Esophagus squamous epithelium (tissue), 5 donors: Measurements from ENCODE around the gene DNAJC15. TPM values are rescaled to one million over a fixed set of nuclear protein-coding genes. Genes with fewer than 3 reads are reported as not detected.

ENCODE experiments used
- DNase-seq: peaks from one replicate; lab custom pipeline; 2025; lab: John Stamatoyannopoulos, UW
- H3K27ac ChIP-seq, 4 donors: fragments of 200-600 bp; sonication (generic); one replicate each; pipeline ENCODE4 v1.5.1; 2016 to 2019; ENCODE audit warnings: mild to moderate bottlenecking in 1 of 4
- H3K27me3 ChIP-seq, 4 donors: fragments of 200-600 bp; sonication (generic); 1 replicate in 3 of 4; 2 replicates in 1 of 4; pipeline versions ENCODE4 v1.5.1 to v1.6.0; 2017 to 2021; ENCODE audit warnings: antibody characterized with exemption in 1 of 4
- H3K36me3 ChIP-seq, 3 donors: fragments of 200-600 bp; sonication (generic); one replicate each; pipeline ENCODE4 v1.5.1; 2016 to 2019
- H3K4me1 ChIP-seq, 3 donors: fragments of 200-600 bp; sonication (generic); one replicate each; pipeline ENCODE4 v1.5.1; 2017 to 2019
- H3K4me3 ChIP-seq, 4 donors: fragments of 200-600 bp; sonication (generic); 1 replicate in 3 of 4; 2 replicates in 1 of 4; pipeline ENCODE4 v1.5.1; 2016 to 2019; ENCODE audit warnings: mild to moderate bottlenecking in 2 of 4, moderate library complexity in 1 of 4
- H3K9me3 ChIP-seq, 3 donors: fragments of 200-600 bp; sonication (generic); one replicate each; pipeline ENCODE4 v1.5.1; 2016 to 2019
- POLR2A ChIP-seq, 4 donors: fragments of 450-650 bp; IDR thresholded peaks; one replicate each; pipeline ENCODE4 v1.6.1; 2017; ENCODE audit warnings: antibody characterized with exemption in 4 of 4, mild to moderate bottlenecking in 4 of 4, moderate library complexity in 3 of 4
- WGBS, 2 donors: methylation state at CpG; one replicate each; pipeline ENCODE4 v1.1.5; 2018; 5-methylcytosine and 5-hydroxymethylcytosine counted together
- intact Hi-C: fragments of 100-400 bp; cut with DNase I; formaldehyde crosslinking; loops from one replicate; pipeline ENCODE4 v1.15.0; 2022
- total RNA-seq, 4 donors: library from RNA; depleted of rRNA; stranded (reverse); fragments of >200 nt; gene quantifications; one replicate each; pipeline ENCODE4 v1.1.0, GENCODE V29; 2016
- TF ChIP-seq, protein P1 (sequence below), 6 experiments: fragments of 450-650 bp in 4 of 6; fragments of 200-600 bp in 2 of 6; sonication (generic) in 2 of 6; IDR thresholded peaks; one replicate each; pipeline ENCODE4 v1.5.1; 2016 to 2019; ENCODE audit warnings: antibody characterized with exemption in 6 of 6, mild to moderate bottlenecking in 4 of 6, moderate library complexity in 4 of 6
- donor health status: DM: yes; HTN: yes; CAD: no.

Gene DNAJC15
- total RNA-seq, 4 donors from 2014 or later = 2.9 to 15.0 (median 9.0) TPM

DNA sequence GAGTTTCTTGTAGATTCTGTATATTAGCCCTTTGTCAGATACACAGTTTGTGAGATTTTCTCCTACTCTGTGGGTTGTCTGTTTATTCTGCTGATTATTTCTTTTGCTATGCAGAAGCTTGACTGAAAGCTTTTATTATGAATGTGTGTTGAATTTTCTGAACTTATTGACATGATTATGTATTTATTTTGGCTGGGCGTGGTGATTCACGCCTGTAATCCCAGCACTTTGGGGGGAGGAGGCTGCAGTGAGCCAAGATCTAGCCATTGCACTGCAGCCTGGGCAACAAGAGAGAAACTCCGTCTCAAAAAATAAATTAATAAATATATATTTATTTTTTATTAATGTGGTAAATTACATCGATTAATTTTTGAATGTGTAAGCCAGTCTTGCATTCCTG, 78.9 kb downstream of the DNAJC15 start:
- Histone ChIP-seq H3K27ac (no peak overlapping the region), H3K4me3 (no peak overlapping the region), H3K4me1 (peaks cover 0 to 10% (median 0%) of the 10 kb centered on the region in 3 donors), H3K36me3 (peaks cover 0 to 7% (median 0%) of the 10 kb centered on the region in 3 donors), H3K27me3 (no peaks in the 10 kb centered on the region), H3K9me3 (peaks cover 0 to 11% (median 0%) of the 10 kb centered on the region in 3 donors)
- no peak for TF ChIP-seq POLR2A (IDR thresholded peaks at IDR 0.05)
- TF ChIP-seq, protein P1, sequence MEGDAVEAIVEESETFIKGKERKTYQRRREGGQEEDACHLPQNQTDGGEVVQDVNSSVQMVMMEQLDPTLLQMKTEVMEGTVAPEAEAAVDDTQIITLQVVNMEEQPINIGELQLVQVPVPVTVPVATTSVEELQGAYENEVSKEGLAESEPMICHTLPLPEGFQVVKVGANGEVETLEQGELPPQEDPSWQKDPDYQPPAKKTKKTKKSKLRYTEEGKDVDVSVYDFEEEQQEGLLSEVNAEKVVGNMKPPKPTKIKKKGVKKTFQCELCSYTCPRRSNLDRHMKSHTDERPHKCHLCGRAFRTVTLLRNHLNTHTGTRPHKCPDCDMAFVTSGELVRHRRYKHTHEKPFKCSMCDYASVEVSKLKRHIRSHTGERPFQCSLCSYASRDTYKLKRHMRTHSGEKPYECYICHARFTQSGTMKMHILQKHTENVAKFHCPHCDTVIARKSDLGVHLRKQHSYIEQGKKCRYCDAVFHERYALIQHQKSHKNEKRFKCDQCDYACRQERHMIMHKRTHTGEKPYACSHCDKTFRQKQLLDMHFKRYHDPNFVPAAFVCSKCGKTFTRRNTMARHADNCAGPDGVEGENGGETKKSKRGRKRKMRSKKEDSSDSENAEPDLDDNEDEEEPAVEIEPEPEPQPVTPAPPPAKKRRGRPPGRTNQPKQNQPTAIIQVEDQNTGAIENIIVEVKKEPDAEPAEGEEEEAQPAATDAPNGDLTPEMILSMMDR (IDR thresholded peaks at IDR 0.05) = no peak
- no peak for DNase-seq
- WGBS, 2 donors = 64 to 79% methylated on average over 4 of the region's 4 CpGs
- intact Hi-C loops = no loop called here

DNA sequence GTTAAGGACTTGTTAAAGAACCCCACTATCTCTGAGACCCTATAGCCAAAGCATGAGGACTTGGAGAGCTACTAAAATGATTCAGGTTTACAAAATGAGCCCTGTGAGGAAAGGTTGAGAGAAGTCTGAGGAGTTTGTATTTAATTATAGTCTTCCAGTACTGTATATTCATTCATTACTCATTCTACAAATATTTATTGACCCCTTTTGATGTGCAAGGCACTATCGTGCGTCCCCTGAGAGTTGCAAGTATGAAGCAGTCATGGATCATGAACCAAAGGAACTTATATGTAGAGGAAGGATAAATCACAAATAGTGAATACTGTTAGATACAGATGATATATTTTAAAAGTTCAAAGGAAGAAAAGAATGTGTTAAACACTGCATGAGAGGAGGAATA, 84.4 kb downstream of the DNAJC15 start:
- intact Hi-C loops = no loop called here
- no peak for DNase-seq
- 74 to 79% methylated on average over 2 of the region's 2 CpGs for WGBS, 2 donors
- no peak overlapping the region for H3K4me3 ChIP-seq
- no peaks in the 10 kb centered on the region for H3K9me3 ChIP-seq
- peaks cover 0 to 6% (median 0%) of the 10 kb centered on the region in 3 donors for H3K4me1 ChIP-seq
- H3K36me3 ChIP-seq = peaks cover 0 to 17% (median 0%) of the 10 kb centered on the region in 3 donors
- H3K27ac ChIP-seq = no peak overlapping the region
- TF ChIP-seq, protein P1 (IDR thresholded peaks at IDR 0.05) = no peak
- H3K27me3 ChIP-seq = no peaks in the 10 kb centered on the region

DNA sequence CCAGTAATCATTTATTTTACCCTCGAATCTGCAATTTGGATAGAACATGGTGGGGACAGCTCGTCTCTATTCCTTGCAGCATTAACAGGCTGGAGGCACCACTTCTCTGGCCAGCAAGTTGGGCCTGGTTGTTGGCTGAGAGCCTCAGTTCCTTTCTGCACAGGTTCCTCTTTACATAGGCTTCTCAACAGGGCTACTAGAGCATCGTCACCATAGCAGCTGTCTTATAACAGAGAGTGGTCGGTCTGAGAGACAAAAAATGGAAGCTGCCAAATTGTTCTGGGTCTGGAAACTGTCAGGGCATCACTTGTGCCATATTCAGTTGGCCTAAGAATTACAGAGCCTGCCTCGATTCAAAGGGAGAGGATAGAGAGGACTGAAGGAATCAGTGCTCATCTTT, 86.7 kb downstream of the DNAJC15 start:
- Histone ChIP-seq H3K4me1 (no peaks in the 10 kb centered on the region), H3K4me3 (no peak overlapping the region), H3K9me3 (no peaks in the 10 kb centered on the region), H3K27ac (no peak overlapping the region), H3K27me3 (no peaks in the 10 kb centered on the region), H3K36me3 (peaks cover 0 to 17% (median 0%) of the 10 kb centered on the region in 3 donors)
- intact Hi-C loops = no loop called here
- TF ChIP-seq POLR2A (IDR thresholded peaks at IDR 0.05) = no peak
- TF ChIP-seq, protein P1 (IDR thresholded peaks at IDR 0.05) = no peak
- 75 to 85% methylated on average over 4 to 5 of the region's 5 CpGs for WGBS, 2 donors
- DNase-seq = no peak

DNA sequence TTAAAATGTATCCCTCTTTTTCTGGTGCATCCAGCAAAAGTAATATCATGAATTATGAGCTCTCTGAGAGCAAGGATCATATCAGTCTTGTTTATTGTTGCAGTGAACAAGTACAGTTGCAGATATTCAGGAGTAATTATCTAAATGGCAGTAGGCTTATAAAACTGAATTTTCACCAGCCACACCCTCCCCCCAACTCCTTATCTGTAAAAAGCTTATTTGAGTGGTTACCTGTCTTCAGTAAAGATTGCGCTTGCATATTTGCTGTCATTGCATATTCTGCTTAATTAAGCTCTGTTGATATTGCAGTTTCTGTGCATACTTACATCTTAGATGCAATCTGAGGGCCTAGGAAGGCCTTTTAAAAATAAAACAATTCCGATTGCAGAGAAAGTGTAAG, 87.3 kb downstream of the DNAJC15 start:
- no peaks in the 10 kb centered on the region for H3K9me3 ChIP-seq
- H3K4me1 ChIP-seq = no peaks in the 10 kb centered on the region
- peaks cover 0 to 17% (median 0%) of the 10 kb centered on the region in 3 donors for H3K36me3 ChIP-seq
- 86 to 94% methylated on average over 2 of the region's 2 CpGs for WGBS, 2 donors
- TF ChIP-seq POLR2A (IDR thresholded peaks at IDR 0.05) = no peak
- TF ChIP-seq, protein P1 (IDR thresholded peaks at IDR 0.05) = no peak
- no peak overlapping the region for H3K27ac ChIP-seq
- H3K4me3 ChIP-seq = no peak overlapping the region
- DNase-seq = no peak
- no peaks in the 10 kb centered on the region for H3K27me3 ChIP-seq
- intact Hi-C loops = no loop called here

DNA sequence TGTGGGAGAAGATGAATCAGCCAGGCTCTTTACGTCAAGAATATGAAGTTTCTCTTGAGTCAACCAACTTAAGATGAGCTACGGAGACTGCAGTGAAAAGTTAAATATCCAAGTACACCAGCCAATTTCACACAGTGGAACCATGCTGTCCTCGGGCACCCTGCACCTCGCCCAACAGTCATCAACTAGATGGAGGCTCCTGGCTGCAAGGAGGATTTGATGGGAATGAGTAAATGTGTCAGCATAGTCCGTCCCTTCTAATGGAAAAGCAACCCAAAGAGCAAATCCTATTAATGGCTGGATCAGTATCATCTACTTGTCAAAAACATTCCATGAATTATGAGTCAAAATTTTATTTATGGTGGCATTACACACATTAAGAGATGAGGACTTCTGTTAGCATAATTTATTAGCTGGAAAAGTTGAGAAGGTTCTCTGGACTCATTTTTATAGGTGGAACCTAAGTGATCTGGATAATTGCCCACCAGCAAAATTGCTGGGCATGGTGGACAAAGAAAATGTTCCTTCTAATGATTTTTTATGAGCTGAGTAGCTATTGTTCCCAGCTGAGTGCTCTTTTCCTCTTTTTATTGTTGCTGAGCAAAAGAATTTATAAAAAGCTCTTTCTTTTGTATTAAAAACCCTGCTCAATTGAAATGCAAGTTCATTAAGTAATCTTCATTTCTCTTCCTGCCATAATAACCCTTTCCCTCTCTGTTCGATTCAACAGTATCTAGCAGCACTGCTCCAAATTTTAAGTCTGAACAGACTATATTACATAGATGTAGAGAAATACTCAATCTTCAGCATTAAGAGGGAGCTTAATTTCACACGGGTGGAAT, 88.4 kb downstream of the DNAJC15 start:
- H3K27me3 ChIP-seq = no peaks in the 10 kb centered on the region
- H3K9me3 ChIP-seq = no peaks in the 10 kb centered on the region
- no peak for DNase-seq
- no peak overlapping the region for H3K27ac ChIP-seq
- peaks cover 0 to 17% (median 0%) of the 10 kb centered on the region in 3 donors for H3K36me3 ChIP-seq
- no peak for TF ChIP-seq POLR2A (IDR thresholded peaks at IDR 0.05)
- TF ChIP-seq, protein P1 (IDR thresholded peaks at IDR 0.05) = no peak
- WGBS, 2 donors = 82 to 83% methylated on average over 6 to 7 of the region's 7 CpGs
- intact Hi-C loops = no loop called here
- H3K4me3 ChIP-seq = no peak overlapping the region
- H3K4me1 ChIP-seq = no peaks in the 10 kb centered on the region
